HG02623 (cell line): ENCODE data around the gene TAGLN3.

Source experiments
- ATAC-seq: cut with Tn5 transposase; IDR thresholded peaks from one replicate; pipeline ENCODE4 v1.9.1; 2021; ENCODE audit warnings: moderate library complexity; ENCODE audit not compliant: unreplicated experiment

TAGLN3 gene

GRCh38 chr3:111976254-111976653, 22.5 kb upstream of the TAGLN3 start:
- no peak for ATAC-seq

GRCh38 chr3:111978583-111979433, 19.9 kb upstream of the TAGLN3 start, which contains the start of gene ABHD10:
Gene ABHD10, plus strand, starts transcription at chr3:111979026. Its CDS starts 36 bp downstream, at chr3:111979062.
- peak; percentile 93 for ATAC-seq

DNA sequence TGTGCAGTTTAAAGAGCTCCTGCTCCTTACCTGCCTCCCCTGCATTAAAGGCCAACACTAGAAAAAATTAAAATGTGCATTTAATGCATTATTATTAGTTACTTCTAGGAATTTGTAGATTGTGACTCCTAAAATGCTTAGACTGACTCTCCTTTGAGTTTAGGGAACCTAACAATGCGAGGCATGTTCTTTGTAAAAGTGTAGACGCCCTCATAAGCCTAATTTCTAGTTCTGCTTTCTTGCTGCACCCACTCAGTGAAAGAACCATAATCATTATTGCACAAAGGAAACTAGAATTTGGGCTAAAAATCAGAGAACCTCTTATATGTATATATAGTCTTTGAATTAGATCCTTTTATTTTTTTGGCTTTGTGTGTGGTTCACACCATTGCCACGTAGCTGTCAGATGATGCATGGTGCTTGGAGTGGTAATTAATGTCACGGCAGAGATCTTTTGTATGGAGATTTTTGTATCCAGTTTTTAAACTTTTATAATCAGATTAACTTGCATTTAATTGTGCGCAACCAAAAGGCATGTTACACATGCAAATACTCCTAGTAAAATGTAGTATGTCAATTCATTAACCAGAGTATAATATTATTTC, 19.2 kb upstream of the TAGLN3 start:
- peak; percentile 37 for ATAC-seq

- no peak for ATAC-seq
These were observed 17.8 kb upstream of the TAGLN3 start for GRCh38 chr3:111980716-111981456.

GRCh38 chr3:111981457-111981763, 17.3 kb upstream of the TAGLN3 start:
- ATAC-seq, result no peak

DNA sequence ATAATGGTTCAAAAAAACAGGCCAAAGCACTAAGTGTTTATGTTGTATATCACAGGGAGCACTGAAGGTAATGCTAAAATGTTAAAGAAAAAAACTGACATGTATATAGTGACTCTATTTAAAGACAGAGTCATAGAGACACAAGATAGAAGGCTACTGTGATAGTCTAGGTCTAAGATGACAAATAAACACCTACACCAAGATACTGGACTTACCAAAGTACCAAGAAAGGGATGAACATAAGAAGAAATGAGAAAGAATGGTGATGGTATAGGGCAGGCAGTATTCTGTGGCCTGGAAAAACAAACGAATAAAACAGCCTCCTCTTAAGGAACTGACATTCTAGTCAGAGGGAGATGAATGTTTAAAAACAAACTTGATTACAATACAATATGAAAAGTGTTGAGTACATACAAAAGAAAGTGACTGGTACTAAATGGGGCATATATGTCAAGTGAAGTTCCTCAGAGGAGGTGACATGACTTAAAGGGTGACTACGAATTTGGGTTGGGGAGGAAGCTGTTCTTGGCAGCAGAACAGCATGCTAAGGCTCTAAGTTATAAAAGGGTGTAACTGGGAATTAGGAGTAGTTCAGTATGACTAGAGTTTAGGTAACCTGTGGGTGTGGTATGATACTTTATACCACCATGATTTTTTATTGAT, 14.0 kb upstream of the TAGLN3 start:
- no peak for ATAC-seq

DNA sequence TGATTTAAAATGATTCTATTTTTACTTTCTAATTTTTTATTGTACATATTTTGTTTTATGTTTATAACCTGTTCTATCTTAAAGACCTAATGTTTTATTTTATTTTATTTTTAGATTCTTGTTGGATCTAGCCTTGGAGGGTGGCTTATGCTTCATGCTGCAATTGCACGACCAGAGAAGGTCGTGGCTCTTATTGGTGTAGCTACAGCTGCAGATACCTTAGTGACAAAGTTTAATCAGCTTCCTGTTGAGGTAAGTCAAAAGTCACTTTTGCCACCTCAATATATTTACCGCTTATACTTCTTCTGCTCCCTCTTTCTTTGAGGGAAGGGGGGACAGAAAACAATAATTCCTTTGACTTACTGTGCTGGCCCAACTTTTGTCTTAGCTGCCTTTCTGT, 11.9 kb upstream of the TAGLN3 start:
- no peak for ATAC-seq

GRCh38 chr3:111989061-111989678, 9.6 kb upstream of the TAGLN3 start:
- ATAC-seq, result peak; percentile 88

- ATAC-seq, result no peak
These were observed 5.7 kb upstream of the TAGLN3 start for GRCh38 chr3:111993038-111993437.

DNA sequence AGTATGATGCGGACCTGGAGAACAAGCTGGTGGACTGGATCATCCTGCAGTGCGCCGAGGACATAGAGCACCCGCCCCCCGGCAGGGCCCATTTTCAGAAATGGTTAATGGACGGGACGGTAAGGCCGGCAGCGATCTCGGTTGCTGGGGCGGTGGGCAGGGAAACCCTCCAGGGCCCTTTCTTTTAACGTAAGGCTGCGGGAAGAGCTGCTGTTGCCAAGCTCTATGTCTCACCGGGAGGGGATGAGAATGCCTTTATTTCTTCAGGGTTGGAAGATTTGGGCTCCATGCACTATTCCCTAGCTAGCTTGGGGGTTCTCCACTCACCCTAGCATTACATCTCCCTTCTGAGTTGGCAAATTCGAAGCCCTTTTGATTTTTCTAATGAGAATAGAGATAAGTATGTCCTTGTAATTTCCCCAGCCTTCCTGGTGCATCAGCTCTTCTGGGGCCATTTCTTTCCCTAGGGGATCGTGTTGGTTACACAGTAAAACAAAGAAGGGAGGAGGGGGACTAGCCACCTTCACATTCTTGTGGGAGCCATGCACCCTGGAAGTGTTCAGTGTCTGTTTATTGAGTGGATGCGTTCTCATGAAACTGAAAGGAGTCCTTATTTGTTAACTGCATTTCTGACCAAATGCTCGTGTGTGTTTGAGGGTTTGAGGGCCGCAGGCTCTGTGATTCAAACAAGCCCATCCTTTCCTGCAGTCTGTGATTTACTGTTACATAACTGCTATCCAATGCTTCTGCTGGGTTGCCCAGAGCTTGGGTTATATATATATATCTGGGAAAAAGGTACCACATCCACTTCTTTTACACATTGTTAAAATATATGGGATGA, 982 bp downstream of the TAGLN3 start:
- no peak for ATAC-seq

DNA sequence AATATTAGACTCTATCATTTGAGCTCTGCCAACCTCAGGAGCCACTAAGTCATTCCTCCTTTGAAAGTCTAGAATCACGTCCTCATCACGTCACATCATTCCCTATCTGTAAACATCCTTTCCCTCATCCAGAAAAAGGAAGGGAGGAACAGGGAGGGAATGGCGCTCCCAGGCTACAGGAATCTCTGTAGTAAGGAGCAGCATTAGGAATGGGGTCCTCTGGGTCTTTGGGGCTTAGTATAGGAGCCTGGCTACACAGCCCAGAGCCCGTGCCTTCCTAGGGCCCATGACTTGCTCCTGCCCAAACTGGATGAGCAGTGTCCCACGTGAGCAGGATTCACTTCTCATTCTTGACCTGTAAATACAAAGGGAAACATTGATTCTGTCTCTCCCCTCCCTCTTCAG, 1.6 kb downstream of the TAGLN3 start:
- ATAC-seq, result no peak

DNA sequence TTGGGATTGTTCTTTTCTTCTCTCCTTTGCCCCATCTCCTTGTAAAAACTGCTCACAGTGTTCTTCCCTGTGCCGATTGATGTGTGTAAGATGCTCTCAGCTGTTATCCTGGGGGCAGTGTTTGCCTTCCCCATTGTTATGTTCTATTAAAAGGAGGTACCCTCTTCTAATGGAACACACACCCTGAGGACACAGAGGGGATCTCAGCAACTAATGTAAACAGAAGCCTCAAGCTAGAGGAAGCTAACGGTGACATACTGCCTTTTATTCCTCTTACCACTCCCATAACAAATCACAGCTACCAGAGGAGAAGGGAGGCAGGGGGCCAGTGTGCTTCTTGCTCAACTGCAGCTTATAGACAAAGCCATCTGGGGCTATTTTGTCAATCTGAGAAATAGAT, 2.2 kb downstream of the TAGLN3 start:
- no peak for ATAC-seq

GRCh38 chr3:112001526-112001925, 2.8 kb downstream of the TAGLN3 start:
- no peak for ATAC-seq

DNA sequence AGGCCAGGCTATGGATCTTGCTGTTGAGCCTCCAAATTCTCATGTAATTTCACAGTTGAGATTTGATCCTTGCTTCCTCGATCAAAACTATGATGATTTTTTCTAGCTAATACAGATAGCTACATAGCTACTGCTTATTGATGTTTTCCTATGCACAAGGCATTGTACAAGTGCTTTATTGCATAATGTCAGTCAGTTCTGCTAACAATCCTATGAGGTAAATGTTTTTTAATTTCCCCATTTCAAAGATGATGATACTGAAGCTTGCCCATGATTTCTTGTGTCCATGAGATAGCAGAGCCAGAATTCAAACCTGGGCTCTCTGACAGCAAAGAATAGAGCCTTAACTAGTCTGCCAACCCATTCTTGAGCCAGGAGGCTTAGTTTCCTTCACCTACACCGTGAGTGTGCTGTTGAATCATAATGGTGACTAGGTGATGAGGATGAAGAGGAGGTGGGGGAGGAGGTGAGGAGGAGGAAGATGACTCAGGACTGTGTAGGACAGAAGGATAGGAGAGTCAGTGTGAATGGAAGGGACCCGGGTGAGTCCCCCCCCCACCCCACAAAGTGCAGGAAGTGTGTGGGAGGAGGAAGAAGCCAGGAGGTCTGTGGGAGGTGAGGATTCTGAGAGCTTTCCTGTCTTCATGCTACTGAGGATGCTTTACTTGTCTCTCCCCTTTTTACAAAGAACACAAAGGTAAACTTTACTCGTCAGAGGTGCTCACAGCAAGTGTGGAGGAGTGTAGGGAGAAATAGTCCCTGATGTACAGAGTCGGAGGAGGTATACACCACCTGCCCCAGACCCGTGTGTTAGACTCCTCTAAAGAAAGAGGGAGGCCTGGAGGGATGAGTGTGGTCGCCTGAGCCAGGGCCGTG, 3.6 kb downstream of the TAGLN3 start:
- no peak for ATAC-seq

DNA sequence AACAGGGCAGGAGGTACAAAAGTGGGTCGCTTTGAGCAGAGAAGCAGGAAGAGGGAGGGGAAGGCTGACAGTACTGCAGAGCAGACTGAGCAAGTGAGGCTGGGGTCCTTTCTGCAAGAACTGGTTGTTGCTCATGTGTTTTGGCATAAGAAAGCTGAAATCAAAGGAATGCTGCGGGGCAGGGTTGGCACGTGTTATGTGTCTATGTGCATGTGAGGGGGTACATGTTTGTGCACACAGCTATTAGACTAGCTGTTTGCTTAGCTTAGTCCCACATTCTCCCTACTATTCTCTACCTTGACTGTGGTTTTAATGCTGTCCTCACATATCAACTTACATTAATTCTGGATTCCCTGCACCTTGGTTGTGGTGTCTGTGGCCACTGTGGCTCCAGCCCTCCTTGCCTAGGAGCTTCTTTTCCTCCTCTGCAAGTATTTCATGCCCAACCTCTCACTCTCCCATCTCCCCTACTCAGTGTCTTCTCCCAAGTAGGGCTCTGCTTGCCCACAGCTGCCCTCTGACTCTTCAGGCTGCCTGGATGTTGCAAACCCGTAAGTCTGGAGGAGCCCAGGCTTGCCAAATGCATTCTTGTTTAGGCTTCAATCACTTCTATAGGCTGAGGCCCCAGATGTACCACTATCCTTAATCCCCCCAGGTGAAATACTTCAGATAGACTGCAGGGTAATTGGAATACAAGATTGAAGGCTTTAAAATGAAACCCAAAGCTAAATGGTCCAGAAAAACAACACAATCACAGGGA, 4.8 kb downstream of the TAGLN3 start:
- ATAC-seq, result no peak

- ATAC-seq, result no peak
These were observed 5.5 kb downstream of the TAGLN3 start for GRCh38 chr3:112004187-112004586.

- ATAC-seq, result no peak
These were observed 5.9 kb downstream of the TAGLN3 start for GRCh38 chr3:112004669-112005068.

- ATAC-seq, result no peak
These were observed 6.5 kb downstream of the TAGLN3 start for GRCh38 chr3:112005091-112005672.
